NCI-H1436 treated with DMSO at 0.1 percent for 48 hours (cell line): ENCODE measurements around the gene C8G.
A peak's percentile ranks its signal among the peaks of the same experiment; 100 is the strongest.

Experiments used
- DNase-seq: peaks from one replicate; lab custom pipeline; 2025; lab: John Stamatoyannopoulos, UW

C8G gene

DNA sequence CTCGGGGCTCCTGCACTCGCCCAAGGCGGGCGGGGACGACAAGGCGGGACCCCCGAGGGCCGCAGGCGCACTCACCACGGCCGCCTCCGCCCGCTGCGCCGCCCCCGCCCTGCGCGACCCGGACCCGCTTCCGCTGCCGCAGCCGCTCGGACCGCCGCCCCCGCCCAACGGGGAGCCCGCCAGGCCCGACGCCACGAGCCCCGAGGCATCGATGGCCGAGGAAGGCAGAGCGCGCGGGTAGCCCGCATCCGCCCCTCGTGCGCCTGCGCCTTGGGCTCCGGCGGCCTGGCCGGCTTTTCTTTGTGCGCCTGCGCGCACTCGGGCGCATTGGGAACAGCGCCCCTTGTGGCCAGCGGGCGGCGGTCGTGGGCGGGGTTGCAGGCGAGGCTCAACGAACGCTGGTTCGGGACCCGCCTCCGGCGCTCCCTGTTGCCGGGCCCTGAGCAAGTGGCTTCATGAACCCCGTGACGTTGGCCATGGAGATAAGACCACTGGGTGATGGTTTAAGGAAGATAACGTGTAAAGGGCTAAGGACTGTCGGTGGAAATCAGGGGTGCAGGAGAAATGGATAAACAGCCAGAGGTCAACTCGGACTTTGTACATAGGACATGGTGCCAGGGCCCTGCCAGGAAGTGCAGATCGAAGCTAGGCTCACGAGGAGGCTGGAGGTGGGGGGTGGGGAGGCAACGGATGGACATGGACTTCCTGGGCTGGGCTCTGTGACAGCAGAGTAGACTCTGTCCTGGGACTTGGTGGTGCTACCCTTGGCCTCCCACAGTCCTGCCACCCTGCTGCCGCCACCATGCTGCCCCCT lies at the start of gene C8G, which contains the start of gene FBXW5:
C8G (plus strand) TSS at position 725 of the 814 bp plus-strand sequence; CDS start at position 803, 78 bp downstream.
FBXW5 (minus strand) TSS at position 220 of the 814 bp plus-strand sequence. CDS start 655 bp downstream, outside the sequence.
- peak; percentile 75 for DNase-seq

DNA sequence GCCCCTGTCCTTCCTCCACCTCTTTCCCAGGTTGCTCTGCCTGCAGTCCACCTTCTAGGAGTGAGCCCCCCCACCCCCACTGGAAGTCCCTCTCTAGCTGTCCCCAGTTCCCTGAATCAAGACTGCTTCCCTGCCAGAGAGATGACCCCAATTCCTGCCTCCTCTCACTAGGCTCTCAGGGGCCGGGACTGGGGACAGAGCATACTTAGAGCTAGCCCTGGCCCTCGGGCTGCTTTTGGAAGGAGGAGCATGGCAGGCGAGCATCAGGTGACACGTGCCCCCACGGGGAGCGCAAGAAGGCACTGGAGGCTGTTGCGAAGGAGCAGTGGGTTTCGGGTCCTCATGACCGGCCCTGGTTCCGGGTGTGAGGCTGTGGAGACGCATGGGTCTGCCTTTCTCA lies 49.0 kb upstream of the C8G start:
- no peak for DNase-seq

DNA sequence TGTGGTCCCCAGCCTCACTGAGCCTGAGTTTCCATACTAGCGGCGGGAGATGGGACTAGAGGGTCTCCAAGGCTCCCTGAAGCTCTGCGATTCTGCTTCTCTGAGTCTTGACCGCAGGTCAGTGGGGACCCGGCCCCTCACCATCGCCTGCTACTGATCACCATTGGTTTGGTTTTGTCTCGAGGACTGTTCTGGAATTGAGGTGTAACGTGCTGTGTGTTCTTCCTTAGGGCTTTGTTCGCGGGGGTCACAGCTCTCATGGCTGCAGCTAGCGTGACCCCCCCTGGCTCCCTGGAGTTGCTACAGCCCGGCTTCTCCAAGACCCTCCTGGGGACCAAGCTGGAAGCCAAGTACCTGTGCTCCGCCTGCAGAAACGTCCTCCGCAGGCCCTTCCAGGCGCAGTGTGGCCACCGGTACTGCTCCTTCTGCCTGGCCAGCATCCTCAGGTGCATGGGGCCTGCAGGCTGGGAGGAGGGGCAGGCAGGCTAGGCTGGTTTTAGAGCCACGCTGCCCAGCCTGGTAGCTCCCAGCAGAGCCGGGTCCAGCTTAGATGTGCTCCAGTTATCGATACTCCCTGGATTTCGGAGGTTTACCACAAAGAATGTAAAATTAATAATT lies 46.5 kb upstream of the C8G start:
- DNase-seq = no peak

DNA sequence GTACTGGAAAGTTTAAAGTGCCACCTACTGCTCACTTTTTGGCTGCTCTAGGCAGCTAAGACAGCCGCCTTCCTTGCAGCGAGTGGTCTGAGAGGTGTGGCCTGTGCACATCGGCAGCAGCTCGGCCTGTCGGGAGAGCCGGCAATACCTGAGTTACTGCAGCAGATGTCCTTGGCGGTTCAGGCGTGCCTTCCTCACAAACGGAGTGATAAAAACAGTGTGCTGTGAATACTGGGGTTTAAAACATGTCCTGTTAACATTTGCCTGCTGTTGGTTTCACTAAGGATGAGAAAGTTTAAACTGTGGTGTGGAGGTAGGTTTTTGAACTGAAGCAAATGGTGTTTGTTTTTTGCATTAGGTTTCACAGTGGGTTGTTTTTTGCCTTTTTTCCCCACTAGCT lies 45.8 kb upstream of the C8G start:
- no peak for DNase-seq

DNA sequence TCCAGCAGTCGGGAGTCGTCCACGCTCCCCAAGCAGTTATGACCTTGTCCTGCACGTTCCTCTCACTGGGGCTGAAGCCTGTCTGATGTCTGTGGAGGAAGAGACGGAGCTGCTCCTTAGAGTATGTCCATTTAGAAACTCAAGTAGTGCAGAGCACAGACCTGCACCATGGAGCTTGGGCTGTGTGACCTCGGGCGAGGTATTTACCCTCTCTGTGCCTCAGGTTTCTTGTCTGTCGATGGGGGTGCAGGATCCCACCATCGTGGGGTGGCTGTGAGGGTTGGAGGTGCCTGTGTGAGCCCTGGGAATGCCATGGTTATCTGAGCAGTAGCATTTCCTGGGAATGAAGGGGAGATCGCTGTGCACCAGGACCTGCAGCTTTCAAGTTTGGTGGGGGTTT lies 44.5 kb upstream of the C8G start:
- no peak for DNase-seq

DNA sequence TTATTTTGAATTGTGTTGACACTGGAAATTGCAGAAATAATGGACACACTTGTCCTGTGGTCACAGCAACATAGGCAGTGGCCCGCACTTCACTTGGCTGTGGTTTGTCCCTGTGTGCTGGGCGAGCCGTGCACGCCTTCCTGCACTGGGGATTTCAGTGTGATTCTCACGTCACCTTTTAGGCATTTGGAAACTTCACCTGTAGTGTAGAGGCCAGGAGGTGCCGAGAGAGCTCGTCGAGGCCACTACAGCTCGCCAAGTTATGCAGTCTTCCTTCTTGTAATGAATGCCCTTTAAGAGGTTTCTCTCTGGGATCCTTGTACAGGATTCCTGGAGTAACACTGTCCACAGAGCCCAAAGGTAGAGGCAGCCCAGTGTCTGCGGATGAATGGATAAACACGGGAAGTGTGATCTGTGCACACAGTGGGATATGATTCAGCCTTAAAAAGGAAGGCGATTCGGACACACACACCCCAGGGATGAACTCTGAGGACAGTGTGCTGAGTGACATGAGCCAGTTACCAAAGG lies 44.0 kb upstream of the C8G start:
- no peak for DNase-seq

DNA sequence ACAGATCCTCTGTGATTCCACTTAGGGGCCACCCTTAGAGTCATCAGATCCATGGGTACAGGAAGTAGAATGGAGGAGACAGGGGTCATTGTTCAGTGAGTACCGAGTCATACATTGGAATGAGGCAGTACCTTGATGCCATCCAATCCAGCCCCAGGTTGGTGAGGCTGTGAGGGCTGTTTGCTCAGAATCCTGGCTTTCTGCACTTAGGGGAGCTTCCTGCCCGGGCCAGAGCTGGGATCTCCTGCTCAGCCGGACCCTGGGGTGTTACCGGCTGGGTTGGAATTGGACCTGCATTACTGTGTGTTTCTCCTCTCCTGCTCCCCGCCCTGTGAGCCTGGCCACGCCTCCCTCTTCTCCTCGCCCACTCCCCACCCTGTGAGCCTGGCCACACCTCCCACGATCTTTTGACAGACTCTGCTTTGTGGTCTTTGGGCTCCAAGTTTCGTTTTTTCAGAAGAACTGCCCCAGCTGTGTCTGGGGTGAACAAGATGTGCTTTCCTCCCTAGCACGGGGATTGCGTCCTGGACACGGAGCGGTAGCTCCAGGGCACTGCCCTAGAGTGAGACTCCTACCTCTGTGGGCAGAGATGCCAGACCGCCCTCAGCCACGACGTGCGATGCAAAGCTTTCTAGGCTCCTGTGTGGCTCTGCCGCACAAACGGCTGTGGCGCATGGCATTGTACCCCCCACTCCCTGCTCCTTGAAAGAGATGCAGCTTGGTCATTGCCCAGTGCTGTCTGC lies 43.4 kb upstream of the C8G start:
- no peak for DNase-seq

DNA sequence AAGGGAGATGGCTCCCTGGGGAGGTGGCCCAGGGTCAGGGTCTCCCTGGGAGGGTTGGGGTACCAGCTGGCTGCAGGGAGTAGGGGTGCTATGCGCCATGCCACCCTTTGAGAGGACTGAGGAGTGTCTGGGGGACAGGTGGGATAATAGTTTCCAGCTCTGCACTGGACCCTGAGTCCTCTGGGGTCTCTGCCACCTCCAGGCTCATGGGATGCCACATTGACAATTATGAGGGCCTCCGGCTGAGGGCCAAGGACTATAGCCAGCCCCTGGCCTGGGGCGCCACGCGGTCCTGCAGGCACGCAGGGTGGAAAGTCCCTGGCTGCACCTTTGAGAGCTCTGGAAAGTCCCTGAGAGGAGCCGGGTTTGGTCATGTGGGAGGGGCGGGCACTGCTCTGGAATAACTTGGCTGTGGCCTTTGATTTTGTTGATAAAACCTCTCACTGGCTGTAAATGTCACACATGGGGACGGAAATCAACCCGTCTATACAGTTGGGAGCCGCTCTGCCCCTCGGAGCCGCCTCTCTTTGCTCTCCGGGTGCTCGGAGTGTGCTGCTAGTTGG lies 42.7 kb upstream of the C8G start:
- no peak for DNase-seq

DNA sequence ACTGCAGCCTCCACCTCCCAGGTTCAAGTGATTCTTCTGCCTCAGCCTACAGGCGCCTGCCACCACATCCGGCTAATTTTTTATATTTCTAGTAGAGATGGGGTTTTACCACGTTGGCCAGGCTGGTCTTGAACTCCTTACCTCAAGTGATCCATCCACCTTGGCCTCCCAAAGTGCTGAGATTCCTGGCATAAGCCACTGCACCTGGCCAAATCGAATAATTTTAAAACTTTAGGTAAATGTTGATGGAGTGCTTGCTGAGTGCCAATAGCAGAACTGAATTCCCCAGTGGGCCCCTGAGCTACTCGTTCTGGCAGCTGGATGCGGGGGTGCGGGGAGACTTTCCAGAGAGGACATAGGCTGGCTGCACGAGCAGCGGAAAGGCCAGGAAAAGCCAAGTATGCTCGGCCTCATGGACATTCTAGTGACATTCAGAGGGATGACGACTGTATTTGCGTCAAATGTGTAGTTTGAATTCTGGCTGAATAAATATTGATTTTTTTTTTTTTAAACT lies 41.9 kb upstream of the C8G start:
- no peak for DNase-seq

DNA sequence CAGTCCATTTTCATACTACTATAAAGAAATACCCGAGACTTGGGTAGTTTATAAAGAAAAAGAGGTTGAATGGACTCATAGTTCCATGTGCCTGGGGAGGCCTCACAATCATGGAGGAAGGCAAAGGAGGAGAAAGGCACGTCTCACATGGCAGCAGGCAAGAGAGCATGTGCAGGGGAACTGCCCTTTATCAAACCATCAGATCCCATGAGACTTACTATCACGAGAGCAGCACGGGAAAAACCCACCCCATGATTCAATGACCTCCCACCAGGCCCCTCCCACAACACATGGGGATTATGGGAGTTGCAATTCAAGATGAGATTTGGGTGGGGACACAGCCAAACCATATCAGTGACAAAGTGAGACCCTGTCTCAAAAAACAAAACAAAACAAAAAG lies 38.8 kb upstream of the C8G start:
- DNase-seq = no peak

DNA sequence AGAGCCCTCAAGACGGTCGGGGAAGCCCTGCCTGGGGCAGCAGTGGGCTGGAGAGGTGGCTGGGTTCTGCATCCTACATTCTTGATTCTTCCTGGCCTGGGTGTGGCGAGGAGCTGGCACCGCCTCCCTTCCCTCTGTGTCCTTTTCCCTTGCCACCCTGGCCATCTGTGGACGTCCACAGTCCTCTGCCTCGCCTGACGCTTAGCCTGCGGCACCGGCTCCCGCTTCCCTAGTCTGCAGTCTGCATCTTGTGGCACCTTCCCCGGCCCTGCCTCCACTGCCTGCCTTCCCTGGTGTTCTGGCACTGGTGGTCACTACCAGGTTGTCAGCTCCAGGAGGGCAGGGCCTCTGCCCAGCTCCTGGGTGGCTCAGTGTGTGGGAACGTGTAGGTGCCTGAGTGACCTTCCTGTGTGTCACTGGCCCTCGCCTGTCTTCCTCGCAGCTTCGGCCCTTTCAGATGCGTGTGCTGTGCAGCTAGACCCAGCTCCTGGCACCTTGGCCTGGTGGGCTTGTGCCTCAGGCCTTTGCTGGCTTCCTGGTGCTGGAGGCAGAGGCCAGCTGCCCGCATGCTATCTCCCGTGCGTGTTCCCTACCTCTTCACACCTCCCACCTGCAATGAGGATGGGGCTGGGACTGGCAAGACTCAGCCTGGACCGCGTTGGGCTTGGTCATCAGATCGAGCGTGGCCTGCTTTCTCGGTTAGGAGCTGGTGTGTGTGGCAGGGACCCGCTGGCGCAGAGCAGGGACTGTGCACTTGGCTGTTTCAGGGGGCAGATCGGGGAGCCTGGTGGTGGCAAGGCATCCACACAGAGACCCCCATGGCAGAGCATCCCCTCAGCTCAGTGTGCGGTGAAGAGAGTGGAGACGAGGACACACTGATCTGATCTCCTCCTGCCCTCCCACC lies 37.8 kb upstream of the C8G start:
- no peak for DNase-seq

DNA sequence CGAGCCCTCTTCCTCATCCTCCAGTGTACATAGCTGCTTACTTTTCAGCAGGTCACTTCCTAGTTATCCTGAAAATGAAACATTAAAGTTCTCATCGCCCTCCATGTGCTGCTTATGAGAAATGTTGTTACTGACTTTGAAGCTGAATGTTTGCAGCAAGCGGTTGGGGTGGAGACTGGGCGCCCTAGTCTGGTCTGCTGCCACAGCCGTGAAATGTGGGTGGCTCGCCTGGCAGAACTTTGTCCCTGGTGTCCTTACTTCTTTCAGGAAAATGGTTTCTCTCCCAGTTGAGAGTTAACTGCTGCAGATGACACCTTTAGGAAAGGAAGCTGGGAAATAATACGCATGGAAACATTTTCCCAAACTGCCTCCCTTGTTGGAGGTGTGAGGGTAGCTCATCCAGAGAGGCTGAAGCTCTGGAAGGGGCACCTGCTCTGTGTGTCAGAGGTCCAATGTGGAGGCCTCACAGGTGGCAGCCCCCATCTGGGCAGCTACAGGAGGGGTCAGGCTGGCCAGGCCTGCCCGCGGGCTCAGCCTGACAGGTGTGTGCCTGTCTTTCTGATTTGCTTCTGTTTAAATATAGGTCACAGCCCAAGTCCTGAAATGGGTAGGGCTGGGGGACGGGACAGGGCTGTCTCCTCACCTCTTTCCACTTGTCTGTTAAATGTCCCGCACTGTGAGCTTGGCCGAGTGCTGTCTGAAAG lies 34.7 kb upstream of the C8G start:
- DNase-seq = no peak

DNA sequence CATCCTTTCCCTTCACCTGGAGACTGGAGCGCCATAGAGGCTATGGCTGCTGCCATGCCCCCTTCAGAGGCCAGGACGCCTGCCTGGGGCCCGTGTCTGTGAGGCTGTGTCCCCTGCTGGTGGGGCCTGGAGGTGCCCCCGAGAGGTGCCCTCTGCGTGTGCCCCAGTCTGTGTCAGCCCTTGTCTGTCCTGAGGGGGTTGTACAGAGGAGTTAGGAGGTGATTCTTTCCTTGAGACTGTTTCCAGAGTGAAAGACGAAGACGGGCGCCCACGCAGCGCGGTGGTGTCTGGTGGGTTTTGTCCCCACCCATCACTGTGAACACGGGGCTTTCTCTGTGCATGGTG lies 34.2 kb upstream of the C8G start:
- DNase-seq = no peak

DNA sequence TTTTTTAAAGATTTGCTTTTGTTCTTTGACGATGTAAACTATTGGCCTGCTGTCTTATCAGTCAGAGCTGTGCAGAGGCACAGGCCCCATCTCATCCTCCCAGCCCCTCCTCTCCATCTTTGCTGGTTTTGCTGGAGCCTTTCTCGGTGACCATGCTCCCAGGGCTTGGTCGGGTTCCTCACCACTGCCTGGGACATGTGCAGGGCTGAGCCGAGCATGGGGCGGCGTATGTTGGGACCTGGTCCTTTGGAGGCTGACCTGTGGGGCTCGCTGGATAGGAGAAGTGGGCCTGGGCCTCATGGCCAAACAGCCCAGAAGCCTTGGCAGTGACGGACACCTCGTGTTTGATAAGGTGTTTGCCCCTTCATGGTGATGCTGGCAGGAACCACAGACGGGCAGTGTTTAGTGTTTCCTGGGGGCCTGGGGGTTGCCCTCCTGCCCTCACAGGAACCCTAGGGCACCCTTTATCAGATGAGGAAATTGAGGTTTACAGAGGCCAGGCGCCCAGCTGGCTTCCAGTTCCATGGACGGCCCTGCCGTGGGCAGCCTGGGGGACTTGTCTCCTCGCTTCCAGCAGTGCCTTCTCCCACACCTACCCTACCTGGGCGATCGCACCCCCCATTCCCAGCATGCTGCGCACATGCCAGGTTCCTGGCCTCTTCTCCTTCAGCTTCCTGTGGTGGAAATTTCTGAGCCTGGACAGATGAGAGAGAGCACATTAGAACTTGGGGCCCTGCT lies 31.2 kb upstream of the C8G start:
- no peak for DNase-seq

DNA sequence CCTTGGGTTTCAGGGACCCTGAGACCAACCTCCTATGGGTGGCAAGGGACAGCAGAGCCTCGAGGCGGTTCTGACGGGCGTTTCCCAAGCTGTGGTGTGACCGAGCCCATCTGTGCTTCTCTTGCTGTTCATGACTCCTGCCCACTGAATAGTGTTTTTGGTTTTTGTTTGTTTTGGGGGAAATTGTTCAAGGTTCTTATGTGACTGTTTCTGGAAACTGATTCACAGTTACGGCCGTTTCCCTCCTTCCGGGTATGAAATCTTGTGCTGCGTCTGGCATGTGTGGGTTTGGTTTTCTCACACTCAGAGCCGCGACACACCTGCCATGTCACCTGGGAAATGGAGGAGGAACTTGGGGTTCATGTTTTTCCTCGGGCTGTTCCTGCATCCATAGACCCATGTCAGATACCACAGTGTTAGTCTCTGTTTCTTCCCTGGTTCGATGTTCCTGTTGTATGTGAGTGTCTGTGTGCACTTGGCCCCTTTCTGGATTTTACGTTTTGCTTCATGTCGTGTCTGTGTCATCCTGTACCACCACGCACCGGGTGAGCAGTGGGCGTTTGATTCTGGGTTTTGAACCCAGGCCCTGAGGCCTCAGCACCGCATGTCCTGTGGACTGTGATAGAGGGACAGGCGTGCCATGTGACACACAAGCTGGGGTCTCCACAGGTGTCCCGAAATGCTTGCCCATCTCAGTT lies 29.3 kb upstream of the C8G start:
- DNase-seq = no peak

DNA sequence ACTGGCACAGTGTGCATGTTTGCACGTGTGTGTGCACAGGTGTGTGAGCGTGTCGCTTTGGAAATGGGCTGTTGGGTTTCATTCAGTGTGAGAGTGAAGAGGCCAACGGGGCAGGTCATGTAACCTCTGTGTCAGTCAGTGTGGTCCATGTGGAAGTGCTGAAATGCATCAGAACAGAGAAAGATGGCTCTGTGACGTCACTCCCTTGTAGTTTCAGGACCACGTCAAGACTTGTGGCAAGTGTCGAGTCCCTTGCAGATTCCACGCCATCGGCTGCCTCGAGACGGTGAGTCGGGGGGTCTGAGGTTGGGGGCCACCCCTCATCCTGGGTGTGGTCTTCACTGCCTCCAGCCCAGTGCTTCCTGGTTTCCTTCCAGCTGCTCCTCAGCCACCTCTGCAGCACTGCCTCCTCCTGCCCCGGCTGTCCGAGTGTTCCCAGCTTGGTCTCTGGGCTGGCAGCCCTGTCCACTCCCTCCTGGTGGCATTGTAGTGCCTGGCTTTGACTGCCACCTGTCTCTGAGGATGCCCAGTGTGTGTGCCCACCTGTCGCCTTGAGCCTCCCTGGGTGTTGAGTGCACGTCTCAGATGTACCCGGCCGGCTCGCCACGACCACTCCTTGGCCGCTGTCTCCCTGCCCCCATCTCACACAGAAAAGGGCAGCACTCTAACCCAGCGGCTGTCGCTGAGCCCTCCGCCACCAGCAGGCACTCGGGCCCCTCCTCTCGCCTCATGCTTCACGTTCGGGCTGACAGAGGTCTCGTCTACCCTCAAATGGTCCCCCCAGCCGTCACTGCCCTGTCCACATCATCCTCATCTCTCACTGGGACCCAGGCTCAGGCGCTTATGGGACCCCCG lies 28.5 kb upstream of the C8G start:
- DNase-seq = no peak

DNA sequence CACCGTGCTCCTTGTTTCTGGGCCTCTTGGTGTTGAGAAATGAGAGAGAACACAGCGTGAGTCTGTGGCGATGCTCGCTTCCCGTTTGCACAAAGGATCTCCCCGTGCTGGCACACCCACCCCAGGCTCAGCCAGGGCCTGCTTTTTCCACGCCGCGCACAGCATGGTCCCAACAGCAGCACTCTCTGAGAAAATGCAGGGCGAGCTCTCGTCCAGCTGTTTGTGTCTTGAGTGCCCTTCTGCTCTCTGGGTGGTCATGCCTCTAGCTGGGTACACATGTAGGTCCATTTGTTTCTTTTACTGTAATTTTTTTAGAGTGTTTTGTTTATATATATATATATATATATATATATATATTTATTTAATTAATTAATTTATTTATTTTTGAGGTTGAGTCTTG lies 27.1 kb upstream of the C8G start:
- DNase-seq = no peak

DNA sequence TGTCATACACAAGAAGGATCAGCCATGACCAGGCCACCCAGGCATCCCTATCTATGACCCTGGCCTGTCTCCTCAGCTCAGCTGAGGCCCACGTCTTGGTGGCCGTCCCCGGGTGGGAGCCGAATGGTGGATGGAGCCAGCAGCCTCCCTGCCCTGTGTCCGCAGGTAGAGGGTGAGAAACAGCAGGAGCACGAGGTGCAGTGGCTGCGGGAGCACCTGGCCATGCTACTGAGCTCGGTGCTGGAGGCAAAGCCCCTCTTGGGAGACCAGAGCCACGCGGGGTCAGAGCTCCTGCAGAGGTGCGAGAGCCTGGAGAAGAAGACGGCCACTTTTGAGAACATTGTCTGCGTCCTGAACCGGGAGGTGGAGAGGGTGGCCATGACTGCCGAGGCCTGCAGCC lies 25.0 kb upstream of the C8G start:
- no peak for DNase-seq
